Embryonic facial prominence (tissue), 1 donor: ENCODE data around the gene TEX10.
A peak's percentile ranks its signal among the peaks of the same experiment; 100 is the strongest.
"Not testable (repeated sequence)": the region's sequence is repeated elsewhere in the genome, so short reads cannot be mapped to it uniquely, and the experiment has no call there.

ENCODE experiments used
- DNase-seq: peaks from one replicate; pipeline ENCODE4 v3.0.0-alpha.2; 2016; ENCODE audit errors: extremely low spot score

Gene TEX10

DNA sequence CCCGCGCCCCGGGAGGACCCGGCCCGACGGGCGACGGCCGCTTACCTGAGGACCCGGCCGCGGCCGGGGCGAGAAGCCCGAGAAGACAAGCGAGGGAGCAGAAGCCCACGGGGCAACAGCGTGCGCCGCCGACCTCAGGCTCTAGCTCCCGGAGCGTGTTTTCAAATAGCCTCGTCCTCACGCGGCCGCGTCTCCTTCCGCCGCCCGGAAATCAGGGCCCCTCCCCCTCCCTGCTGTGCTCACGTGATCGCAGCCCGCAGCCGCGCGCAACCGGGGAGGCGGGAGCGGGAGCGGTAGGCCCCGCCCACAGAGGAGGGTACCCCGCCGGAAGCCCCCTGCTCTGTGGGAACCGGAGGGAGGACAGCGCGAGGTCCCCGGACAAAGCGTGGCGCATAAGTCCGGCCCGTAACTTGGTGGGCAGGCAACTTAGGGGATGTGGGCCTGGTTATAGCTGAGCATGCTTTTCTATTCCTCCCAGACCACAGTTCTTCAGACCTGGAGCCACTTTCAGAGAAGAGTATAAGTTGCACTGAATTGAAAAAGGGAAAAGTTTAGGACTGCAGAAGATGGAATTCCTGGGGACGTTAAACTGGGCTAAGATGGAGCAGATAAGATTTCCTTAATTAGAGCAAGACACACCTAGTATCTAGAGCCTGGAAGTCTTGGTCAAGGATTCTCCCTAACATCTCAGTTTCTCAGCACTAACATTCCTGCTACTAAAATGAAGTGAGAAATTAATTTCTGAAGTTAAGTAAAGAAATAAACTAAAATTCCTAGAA, at the start of gene TEX10:
Gene TEX10, minus strand, starts transcription at position 216 of the 779 bp plus-strand sequence. CDS start 3,579 bp downstream, outside the sequence.
- peak; percentile 84 for DNase-seq

- no peak for DNase-seq
Measured at GRCh38 chr9:100401042-100401441, 48.3 kb upstream of the TEX10 start.

DNA sequence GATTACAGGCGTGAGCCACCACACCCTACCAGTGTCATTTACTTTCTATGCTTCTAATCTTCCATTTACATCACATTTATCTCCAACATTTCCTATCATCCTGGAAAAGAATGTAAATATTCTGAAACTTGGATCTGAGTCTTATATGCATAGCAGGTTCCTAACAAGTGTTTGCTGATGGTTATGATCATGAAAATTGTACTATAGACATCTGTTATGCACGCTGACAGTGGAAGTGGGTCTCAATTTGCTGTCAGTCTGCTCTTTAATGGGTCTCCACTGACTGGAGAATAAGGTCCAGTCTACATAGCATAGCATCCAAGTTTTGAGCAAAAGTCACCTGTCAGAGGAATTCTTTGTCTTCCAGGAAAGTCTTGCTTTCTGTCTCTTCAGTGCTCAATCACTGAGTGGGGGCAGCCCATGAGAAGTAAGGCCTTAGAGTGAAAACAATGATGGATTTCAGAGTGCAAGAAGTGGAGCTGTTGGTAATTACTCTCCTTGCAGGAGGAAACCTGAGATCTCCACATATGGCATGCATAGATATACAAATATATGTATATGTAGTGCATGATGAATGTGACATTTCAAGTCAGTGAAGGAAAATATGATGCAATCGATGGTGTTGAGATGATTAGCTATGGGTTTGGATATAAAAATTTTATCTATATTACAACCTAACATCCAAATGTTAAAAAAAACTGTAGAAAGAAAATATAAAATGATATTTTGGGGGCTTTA, 45.0 kb upstream of the TEX10 start:
- DNase-seq, result no peak

DNA sequence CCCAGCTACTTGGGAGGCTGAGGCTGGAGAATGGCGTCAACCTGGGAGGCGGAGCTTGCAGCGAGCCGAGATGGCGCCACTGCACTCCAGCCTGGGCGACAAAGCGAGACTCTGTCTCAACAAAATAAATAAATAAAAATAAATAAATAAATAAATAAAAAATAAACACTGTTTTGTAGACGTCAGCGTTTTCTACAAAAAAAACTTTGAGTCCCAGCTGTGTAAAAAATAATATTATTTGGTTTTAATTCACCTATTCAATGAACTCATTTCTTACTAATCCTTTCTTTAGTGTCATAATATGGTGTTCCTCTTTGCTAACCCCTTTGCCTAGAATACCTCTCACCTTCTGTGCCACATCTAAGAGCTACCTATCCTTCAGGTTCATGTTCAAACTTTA, 44.0 kb upstream of the TEX10 start:
- DNase-seq, result no peak

- DNase-seq, result no peak
Measured at GRCh38 chr9:100394816-100395215, 42.1 kb upstream of the TEX10 start.

DNA sequence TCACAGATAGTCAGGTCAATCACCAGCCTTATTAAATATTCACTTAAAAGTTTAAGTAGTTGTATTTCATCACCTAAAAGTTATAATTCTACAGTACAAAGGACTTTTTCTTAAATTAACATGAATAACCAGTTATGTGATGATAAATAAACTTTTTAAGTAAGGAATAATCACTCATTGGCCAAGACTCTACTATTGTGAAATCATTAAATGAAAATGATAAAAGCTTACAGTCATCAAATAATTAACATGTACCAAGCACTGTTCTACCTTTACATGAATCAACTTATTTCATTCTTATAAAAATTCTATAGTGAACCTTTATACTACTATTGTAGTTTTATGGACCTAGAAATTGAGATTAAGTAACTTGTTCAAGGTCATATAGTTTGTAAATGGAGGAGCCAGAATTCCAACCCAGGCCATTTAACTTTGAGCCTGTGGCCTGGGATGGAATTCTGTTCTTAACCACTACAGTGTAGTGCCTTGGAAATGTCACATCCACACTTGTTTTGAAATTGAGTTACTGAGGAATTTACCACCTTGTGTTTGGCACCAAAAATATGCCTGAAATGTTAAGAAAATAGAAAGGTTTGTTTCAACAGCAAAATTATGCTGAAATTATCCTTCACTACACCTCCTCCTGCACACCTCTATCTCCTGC, 41.4 kb upstream of the TEX10 start:
- no peak for DNase-seq

DNA sequence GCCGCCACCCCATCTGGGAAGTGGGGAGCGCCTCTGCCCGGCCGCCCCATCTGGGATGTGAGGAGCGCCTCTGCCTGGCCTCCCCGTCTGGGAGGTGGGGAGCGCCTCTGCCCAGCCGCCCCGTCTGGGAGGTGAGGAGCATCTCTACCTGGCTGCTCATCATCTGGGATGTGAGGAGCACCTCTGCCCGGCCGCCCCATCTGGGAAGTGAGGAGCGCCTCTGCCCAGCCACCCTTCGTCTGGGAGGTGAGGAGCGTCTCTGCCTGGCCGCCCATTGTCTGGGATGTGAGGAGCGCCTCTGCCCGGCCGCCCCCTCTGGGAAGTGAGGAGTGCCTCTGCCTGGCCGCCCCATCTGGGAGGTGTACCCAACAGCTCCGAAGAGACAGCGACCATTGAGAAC, 40.2 kb upstream of the TEX10 start:
- not testable (repeated sequence) for DNase-seq

DNA sequence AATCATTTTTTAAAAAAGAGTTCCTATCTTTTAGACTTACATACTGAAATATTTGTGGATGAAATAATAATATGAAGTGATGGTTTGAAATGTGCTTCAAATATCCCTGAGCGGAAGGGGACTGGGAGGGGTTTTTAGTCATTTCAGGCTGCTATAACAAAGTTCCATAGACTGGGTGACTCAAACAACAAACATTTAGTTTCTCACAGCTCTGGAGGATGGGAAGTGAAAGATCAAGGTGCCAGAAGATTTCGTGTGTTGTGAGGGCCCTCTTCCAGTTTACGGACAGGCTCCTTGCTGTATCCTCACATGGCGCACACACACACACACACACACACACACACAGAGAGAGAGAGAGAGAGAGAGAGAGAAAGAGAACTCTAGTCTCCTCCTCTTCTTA, 27.1 kb upstream of the TEX10 start:
- no peak for DNase-seq

DNA sequence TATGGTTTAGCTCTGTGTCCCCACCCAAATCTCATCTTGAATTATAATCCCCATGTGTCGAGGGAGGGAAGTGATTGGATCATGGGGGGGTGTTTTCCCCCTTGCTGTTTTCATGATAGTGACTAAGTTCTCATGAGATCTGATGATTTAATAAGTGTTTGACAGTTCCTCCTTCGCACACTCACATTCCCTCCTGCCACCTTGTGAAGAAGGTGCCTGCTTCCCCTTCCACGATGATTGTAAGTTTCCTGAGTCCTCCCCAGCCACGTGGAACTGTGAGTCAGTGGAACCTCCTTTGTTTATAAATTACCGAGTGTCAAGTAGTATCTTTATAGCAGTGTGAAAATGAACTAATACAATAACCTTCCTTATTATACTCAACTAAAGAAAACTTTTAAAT, 24.3 kb upstream of the TEX10 start:
- DNase-seq, result no peak

DNA sequence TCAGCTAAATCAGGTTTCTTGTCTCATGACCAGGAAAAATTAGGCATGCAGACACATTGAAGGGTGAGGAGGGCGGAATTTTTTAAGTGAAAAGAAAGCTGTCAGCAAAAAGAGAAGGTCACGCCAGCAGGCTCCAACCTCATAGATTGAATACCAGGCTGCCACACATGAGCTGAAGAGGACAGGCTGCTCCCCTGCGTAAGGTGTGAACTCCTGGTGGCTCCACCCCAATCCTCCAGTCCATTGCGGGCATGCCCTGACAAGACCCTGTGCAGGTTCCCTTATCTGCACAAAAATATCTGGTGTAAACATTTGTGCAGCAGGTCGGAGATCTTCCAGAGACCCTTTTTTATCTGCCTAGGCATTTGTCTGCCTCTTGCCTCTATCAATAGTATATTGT, 22.9 kb upstream of the TEX10 start:
- DNase-seq, result no peak

DNA sequence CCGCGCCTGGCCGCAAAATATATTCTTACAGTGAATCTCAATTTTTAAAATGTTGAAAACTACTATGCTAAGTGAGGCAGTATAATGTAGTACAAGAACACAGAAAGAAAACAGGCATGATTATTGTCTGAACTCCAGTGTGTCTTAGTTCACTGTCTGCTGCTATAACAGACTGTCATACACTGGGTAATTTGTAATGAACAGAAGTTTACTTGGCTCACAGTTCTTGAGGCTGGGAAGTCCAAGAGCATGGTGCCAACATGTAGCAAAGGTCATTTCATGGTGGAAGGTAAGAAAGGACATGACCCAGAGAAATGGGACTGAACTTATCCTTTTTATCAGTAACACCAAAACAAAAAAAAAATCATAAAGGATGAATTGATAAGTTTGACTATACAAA, 19.9 kb upstream of the TEX10 start:
- no peak for DNase-seq

DNA sequence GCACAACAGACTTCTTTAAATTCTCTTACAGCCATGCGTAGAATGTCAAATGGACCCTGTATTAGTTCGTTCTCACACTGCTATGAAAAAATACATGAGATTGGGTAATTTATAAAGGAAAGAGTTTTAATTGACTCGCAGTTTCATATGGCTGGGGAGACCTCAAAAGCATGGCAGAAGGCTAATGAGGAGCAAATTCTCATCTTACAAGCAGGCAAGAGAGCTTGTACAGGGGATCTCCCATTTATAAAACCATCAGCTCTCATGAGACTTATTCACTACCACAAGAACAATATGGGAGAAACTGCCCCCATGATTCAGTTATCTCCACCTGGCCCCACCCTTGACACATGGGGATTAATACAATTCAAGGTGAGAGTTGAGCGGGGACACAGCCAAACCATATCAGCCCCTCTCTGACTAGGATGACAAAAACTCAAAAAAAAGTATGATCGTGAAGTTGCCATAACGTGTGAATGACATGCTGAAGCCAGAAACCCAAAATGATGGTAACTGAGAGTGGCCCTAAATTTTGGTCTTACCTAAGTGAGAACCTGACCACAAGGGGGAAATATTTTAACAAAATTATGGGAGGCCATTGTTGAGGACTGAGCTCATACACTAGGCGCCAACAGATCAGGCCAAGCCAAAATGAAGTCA, 17.5 kb upstream of the TEX10 start:
- DNase-seq, result no peak

DNA sequence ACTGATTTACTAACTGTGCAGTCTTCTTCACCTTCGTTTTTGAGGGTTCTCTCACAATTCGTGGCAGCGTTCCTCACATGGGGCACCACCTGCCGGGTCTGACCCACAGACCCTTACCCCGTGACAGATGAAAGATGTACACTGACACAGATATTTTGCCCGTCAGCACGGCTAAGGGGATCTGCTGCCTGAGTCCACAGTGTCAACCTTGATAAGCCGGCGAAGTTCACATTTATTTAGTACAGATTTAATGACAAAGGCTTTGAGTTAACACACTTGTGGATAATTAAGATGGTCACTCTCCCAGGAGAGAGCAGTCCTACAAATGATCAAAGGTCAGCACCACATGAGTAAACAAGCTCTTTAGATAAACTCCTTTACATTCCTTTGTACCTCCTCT, 15.9 kb upstream of the TEX10 start:
- DNase-seq, result no peak

GRCh38 chr9:100366121-100366520, 13.4 kb upstream of the TEX10 start:
- no peak for DNase-seq

GRCh38 chr9:100364013-100364412, 11.3 kb upstream of the TEX10 start:
- no peak for DNase-seq

- no peak for DNase-seq
Measured at GRCh38 chr9:100359057-100359456, 6.3 kb upstream of the TEX10 start.

GRCh38 chr9:100357501-100357900, 4.8 kb upstream of the TEX10 start:
- DNase-seq, result no peak

GRCh38 chr9:100355561-100355960, 2.8 kb upstream of the TEX10 start:
- DNase-seq, result no peak

DNA sequence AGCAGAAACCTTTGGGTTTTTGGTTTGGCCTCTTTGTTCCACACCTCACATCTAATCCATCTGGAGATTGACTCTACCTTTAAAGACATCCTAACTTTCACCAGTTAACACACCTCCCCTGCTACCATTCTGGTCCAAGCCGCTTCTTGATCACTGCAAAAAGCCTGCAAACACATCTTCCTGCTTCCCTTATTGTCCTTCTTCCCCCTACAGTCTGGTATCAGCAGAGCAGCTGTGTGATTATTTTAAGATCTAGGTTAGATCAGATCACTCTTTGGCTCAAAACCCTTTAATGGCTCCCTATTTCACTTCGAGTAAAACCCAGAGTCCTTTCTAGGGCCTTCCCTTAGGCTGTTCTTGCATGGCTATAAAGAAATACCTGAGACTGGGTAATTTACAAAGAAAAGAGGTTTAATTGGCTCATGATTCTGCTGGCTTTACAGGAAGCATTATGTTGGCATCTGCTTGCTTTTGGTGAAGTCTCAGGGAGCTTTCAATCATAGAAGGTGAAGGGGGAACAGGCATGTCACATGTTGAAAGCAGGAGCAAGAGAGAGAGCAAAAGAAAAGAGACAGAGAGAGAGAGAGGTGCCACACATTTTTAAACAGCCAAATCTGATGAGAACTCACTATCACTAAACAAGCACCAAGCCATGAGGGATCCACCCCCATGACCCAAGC, 1.5 kb upstream of the TEX10 start:
- DNase-seq, result no peak

DNA sequence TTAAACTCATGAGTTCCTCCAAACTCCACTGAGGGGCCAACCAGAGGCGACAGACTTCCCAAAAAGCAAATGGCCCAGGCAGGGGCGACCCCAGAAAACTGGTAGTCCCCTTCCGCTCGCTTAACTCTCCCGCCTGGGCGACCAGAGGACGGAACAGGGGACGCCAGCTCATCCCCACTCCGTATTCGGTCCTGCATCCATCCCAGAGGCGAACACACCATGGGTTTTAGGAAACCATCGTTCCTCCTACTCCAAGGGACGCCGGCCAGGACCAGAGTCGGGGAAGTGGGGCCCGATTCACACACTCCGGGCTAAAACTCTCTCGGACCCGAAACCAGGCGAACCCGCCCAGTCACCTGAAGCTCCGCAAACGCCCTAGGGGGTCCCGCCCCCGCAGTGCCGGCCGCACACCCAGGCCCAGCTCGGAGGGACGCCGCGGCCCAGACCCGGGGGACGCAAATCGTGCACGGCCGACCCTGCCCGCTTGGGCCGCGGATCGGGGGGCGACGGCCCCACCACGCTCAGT, 478 bp downstream of the TEX10 start:
- DNase-seq, result no peak

GRCh38 chr9:100351508-100351907, 1.2 kb downstream of the TEX10 start:
- DNase-seq, result no peak
